Hypothalamus (tissue), 51 donors: ENCODE measurements around the gene KRTAP4-6.
A peak's percentile ranks its signal among the peaks of the same experiment; 100 is the strongest.
"Not testable (repeated sequence)": the region's sequence is repeated elsewhere in the genome, so short reads cannot be mapped to it uniquely, and the experiment has no call there.

Experiments
- DNase-seq, 51 donors: peaks; one replicate each; lab custom pipeline; 2025; lab: John Stamatoyannopoulos, UW

KRTAP4-6 gene

DNA sequence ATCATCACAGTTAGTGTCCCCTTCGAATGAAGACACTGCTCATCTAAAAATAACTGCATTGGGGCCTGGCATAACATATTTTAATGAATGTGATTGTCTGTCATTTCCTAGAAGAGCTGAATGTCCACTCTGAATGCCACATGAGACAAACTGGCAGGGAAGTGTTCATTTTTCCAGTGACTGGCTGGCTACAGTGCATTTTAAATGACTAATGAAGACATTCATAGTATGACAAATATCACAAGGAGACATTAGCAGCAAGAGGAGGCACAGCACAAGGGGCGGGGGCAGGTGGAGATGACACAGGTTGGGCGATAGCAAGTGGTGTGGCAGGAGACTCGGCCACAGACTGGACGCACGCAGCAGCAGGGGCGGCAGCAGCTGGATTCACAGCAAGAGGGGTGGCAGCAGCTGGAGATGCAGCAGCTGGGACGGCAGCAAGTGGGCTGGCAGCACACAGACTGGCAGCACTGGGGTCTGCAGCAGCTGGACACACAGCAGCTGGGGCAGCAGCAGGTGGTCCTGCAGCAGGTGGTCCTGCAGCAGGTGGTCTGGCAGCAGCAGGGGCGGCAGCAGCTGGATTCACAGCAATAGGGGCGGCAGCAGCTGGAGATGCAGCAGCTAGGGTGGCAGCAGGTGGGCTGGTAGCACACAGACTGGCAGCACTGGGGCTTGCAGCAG is 8.8 kb upstream of the KRTAP4-6 start:
- DNase-seq, result not testable (repeated sequence)

DNA sequence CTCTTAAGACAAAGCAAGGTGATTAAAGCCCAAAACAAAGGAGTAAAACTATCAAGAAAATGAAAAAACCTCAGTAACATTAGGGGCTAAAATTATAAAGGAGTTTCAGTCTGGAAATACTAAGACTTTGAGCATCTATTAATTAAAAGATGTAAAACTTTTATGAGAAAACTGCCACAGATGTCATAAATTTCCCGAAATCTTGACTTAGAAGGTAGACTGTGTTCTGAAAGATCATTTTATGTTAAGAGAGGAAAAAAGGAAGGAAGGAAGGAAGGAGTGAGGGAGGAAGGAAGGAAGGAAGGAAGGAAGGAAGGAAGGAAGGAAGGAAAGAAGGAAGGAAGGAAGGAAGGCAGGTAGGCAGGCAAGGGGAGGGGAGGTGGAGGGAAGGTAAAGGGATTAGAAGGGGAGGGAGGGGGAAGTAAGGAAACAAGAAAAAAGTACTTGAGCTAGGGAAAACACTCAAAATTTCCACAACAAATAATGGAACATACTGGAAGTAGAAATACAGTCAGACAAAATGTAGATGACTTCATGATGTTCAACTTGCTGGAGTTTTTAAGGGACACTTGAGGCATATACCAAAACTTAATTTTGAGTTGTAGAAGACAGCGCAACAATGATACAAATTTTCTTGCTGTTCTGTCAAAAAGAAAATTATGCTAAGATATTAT is 7.3 kb upstream of the KRTAP4-6 start:
- DNase-seq, result no peak

DNA sequence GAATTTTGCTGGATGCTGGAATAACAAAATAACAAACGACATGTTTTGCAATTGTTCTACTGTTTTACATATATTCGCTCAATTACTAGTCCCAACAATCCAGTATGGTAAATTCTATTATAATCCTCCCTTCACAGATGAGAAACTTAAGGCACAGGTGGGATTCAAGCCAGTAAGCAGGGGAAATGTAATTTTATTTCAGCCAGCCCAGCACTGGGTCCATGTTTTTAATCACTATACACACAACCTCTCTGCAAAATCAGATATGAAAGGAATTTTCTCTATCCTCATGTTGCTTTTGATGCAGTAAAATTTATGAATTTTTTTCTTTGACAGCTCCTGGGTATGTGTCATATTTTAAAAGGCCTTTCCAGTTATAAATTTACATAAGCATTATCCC is 4.9 kb upstream of the KRTAP4-6 start:
- no peak for DNase-seq

DNA sequence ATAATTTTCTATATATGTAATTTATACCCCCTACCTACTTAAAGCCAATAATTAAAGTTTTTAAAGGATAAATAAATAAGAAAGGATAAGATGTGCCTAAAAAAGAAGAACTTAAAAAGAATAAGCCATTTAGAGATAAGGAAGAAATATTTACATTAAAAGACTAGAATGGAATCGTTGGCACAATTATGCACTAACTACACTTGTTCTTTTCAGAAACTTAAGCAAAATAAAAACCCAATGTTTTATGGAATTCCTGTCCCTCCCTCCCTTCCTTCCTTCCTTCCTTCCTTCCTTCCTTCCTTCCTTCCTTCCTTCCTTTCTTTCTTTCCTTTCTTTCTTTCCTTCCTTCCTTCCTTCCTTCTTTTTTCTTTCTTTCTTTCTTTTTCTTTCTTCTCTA is 4.5 kb upstream of the KRTAP4-6 start:
- no peak for DNase-seq

DNA sequence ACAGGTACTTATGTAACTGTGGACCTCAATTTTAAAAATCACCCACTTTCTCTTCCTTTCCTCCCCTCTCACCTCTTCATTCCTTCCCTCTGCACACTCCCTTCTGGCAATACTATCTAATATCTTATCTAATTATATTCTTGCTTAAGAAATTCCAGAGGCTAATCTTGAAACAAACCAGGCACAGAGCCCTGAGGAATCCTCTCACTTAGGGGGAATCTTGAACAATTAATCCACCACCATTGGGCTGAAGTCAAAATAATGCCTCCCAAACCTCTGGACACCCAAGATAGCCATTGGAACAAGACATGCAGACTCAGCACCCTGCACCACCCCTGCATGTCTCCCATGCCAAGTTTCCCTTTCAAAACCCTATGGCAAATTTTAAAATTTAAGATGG is 1.0 kb upstream of the KRTAP4-6 start:
- no peak for DNase-seq

DNA sequence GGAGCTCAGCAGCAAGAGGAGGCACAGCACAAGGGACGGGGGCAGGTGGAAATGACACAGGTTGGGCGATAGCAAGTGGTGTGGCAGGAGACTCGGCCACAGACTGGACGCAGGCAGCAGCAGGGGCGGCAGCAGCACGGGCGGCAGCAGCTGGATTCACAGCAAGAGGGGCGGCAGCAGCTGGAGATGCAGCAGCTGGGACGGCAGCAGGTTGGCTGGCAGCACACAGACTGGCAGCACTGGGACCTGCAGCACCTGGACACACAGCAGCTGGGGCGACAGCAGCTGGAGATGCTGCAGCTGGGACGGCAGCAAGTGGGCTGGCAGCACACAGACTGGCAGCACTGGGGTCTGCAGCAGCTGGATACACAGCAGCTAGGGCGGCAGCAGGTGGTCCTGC is 479 bp downstream of the KRTAP4-6 start:
- DNase-seq, result not testable (repeated sequence)

DNA sequence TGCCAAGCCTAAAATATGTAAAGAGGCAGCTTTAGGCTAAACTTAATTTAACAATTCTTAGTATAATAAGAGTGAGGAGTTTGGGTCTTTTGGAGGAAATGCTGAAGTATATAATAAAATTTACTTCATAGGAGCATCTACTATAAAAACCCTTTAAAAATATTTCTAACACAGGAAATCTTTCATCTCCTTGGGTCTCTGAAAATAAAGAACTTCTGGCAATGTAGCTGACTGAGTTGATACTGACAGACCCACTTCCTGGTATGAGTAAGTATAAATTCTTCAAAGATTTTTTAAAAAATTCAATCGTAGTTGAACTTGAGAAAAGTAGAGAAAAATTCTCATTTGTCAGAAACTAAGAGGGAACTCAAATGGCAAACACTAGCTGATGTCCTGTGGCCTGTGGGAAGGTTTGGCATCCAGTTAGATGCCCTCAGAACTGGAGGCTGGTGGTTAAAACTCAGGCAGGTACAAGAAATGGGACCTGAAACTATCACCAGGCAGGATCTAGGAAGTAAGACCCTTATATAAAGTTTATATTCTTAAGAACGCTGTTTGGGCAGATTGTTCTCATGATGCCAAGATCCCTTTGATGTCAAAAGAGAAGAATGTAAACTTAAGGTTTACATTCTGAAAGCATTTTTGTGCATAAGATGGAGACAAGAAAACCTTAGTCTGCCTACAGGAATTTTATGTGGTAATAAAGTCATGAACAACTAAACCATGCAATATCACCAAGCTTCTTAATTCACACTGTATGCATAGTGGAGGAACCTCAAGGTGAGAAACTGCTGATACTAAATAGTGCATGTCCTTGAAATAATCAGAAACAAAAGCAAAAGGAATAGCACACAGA is 6.2 kb downstream of the KRTAP4-6 start:
- no peak for DNase-seq

DNA sequence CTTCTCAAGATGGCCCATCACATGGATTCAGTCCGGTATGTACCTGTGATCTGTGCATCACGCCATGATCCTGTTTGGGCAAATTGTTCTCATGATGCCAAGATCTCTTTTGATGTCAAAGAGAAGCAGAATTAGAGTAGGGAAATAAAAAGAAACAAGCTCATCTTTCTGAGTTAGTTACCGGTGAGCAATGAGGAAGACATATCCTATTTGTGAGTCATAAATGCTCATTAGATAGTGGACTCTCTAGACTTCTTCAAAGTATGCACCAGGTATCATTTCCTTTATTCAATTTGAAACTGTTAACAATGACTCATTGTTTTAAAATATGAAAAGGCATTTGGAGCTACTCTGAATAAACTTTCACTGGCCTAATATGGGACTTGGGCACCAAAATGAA is 8.4 kb downstream of the KRTAP4-6 start:
- no peak for DNase-seq

DNA sequence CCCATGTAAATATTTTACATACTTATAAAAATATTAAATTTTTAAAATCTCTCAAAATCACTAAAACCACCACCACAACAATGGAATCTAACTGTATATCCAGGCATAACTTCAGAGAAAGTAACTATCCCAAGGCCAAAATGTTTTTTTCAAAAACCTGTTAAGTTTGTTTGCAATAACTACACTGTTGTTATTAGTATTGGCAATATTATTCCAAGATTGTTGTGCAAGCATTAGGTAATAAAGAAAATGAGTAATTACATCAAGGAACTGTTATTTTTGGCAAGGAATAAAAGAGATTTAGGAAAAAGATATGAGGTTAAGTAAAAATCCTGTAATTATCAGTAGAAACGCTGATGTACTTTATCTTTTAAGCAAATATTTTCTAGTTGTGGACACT is 13.0 kb downstream of the KRTAP4-6 start:
- no peak for DNase-seq

DNA sequence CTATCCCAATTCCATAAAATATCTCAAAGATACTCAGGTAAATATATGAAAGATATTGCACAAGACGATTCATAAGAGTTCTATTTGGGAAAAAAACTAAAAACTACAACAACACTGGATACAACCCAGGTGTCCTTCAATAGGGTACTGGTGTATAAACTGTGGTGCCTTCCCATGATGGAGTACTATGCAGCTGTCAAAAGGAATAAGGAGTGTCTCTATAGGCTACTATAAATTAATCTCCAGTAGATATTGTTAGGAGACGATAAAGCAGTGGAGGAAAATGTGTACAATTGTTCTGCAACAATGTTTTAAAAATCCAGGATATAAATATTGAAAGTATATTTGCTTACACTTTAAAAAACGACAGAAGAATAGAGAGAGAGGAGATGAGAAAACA is 13.9 kb downstream of the KRTAP4-6 start:
- no peak for DNase-seq

DNA sequence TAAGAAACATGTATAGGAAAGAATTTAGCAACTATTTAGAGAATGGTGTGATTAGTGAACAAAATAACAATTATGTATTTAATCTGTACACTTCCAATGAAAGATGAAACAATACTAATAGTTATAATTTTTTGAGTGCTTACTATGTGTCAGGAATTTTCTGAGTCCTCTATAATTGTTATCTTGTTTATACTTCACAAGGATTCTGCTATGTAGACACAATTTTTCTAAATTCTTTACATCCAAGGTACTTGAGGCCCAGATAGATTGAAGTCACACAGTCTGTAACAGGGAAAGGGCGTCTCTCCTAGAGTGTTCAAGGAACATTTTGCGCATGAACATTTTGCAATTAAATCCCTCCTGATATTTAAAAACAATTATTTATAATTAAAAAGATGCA is 15.3 kb downstream of the KRTAP4-6 start:
- no peak for DNase-seq

DNA sequence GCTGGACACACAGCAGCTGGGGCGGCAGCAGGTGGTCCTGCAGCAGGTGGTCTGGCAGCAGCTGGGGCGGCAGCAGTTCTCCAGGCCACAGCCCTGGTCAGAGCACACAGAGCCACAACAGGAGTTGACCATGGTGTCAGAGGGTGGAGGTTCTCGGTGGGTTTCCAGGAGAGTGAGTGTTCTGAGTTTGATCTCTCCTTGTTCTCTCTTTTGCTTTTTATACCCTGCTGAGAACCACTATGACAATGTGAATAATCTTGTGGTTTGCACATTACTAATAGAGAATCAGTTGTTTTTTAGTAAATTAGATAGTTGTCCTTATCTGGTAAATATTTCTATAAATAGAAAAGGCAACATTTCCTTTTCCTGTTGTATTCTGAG is 16.4 kb downstream of the KRTAP4-6 start, which contains the start of gene KRTAP4-12:
TSS of gene KRTAP4-12 (minus strand) at position 192 of the 381 bp plus-strand sequence. CDS start at position 132, 60 bp downstream.
- not testable (repeated sequence) for DNase-seq

DNA sequence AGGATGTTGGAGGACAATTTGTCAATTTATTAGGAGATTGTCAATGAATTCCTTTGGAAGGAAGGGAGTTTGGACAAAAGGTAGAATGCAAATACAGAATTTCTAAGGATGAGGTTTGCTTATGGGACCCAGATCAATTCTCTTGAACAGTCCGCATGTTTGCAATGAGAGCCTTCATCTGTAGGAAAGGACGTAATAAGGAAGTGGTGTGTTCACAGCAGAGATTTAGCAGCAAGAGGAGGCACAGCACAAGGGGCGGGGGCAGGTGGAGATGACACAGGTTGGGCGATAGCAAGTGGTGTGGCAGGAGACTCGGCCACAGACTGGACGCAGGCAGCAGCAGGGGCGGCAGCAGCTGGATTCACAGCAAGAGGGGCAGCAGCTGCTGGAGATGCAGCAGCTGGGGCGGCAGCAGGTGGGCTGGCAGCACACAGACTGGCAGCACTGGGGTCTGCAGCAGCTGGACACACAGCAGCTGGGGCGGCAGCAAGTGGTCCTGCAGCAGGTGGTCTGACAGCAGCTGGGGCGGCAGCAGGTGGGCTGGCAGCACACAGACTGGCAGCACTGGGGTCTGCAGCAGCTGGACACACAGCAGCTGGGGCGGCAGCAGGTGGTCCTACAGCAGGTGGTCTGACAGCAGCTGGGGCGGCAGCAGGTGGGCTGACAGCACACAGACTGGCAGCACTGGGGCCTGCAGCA is 16.9 kb downstream of the KRTAP4-6 start:
- DNase-seq, result not testable (repeated sequence)

DNA sequence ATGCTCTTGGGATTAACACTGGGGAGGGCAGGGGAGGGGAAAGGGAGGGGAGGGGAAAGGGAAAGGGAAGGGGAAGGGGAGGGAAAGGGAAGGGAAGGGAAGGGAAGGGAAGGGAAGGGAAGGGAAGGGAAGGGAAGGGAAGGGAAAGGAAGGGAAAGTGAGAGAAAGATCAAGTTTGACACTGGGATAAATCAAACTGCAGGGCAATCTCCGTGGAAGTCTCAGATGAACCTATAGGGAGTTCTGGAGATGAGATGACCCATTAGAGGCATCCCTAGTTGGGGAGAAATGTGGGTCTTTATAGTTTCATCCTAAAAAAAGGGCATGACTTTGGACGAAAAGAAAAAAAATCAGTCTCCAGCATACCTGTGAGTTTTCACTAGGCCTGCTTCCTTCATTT is 18.6 kb downstream of the KRTAP4-6 start:
- DNase-seq, result no peak

DNA sequence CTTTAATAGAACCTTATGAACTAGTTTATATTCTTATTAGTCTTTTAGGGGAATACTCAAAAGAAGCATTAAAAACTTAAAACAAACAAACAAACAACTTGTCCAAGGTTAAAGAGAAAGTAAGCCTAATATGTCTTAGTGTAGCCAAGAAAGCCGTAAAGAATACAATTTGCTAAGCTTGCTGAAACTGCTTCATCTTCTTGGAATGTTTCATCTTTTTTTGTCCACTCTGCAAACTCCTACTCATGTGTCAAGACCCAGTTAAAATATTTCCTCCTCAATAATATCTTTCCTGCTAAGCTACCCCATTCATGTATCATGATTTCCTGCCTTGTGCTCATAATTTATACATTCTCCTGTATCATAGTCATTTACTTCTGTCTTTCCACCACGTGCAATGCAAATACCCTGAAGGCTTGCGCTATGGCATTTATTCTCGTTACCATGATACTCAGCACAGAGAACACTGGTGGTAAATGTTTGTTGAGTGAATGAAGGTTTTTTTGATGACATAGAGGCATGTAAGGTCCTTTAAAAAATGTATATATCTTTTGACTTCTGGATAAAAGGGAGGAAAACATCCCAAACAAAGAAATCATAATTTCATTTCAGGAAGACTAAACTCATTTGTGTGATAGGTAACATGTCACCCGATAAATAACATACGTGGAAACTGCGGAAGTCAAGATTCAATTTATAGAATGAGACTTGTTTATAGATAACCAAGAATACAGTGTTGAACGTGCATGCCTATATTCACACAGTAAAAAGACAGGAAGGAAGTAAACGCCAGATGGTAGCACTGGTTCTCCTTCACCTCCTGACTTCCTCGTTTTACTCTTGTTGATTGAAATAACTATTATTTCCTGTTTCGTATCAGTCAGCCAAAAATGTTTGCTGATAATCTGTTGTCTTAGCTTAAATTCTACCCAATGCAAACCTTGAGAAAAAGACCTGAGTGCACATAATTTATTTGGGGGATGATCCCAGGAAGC is 20.4 kb downstream of the KRTAP4-6 start:
- peak in 1 of 51 donors; percentile 2 for DNase-seq

DNA sequence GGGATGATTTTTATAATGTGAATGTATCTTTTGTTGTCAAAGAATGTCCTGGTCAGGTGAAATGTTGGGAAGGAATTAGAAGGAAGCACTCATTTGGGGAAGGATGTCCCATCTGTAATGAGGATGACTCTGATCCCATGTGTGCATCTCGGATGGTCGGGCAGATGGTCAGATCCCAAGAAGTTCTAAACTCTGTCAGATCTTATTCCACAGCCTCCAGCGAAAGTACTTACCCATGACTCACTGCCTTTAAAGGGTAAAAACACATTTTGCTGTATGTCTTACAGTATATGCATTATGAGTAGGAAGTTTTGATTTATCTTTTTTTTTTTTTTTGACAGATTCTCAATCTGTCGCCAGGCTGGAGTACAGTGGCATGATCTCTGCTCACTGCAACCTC is 21.6 kb downstream of the KRTAP4-6 start:
- DNase-seq, result no peak

DNA sequence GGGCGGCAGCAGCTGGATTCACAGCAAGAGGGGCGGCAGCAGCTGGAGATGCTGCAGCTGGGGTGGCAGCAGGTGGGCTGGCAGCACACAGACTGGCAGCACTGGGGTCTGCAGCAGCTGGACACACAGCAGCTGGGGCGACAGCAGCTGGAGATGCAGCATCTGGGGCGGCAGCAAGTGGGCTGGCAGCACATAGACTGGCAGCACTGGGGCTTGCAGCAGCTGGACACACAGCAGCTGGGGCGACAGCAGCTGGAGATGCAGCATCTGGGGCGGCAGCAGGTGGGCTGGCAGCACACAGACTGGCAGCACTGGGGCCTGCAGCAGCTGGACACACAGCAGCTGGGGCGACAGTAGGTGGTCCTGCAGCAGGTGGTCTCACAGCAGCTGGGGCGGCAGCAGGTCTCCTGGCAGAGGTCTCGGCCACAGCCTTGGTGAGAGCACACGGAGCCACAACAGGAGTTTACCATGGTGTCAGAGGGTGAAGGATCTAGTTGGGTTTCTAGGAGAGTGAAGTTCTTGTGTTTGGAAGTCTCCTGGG is 22.4 kb downstream of the KRTAP4-6 start, which contains the start of gene KRTAP4-11:
TSS of gene KRTAP4-11 (minus strand) at position 528 of the 541 bp plus-strand sequence. CDS start at position 470, 58 bp downstream.
- not testable (repeated sequence) for DNase-seq

DNA sequence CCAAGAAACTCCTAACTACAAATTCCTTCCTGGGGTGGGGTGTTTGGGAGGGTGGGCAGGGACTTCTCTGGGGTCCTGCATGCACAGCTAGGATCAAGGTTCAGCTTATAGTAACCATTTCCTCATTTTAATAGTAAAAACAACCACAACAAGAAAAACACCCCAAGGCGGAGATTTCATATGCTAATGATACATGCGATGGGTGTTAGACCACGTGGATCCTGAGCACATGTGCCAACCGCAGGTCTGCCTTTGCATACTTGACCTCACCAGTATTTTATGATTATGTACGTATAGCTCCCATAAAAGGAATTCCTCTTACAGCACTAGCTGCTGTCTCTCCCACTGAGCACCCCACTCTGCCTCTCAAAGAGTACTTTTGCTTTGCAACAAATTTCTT is 24.0 kb downstream of the KRTAP4-6 start:
- no peak for DNase-seq
